HG02763 (cell line): ENCODE results near the gene KRTAP12-1.
"Not testable (repeated sequence)": the region's sequence is repeated elsewhere in the genome, so short reads cannot be mapped to it uniquely, and the experiment has no call there.

Source experiments
- ATAC-seq: cut with Tn5 transposase; IDR thresholded peaks from one replicate; pipeline ENCODE4 v1.9.1; 2021; ENCODE audit warnings: mild to moderate bottlenecking, moderate library complexity; ENCODE audit not compliant: unreplicated experiment

KRTAP12-1 gene

GRCh38 chr21:44647222-44647552 is 34.8 kb downstream of the KRTAP12-1 start:
- no peak for ATAC-seq

- ATAC-seq = not testable (repeated sequence)
Measured at GRCh38 chr21:44646366-44647221, 35.4 kb downstream of the KRTAP12-1 start, which contains the start of gene KRTAP10-11. Gene KRTAP10-11 (plus strand): TSS chr21:44646414. CDS start chr21:44646459, 45 bp downstream.

GRCh38 chr21:44644878-44645277 is 37.1 kb downstream of the KRTAP12-1 start:
- no peak for ATAC-seq

- no peak for ATAC-seq
Measured at GRCh38 chr21:44643741-44644310, 38.1 kb downstream of the KRTAP12-1 start.

- no peak for ATAC-seq
Measured at GRCh38 chr21:44640761-44641160, 41.2 kb downstream of the KRTAP12-1 start.

- ATAC-seq = no peak
Measured at GRCh38 chr21:44639331-44639655, 42.7 kb downstream of the KRTAP12-1 start.

- ATAC-seq = not testable (repeated sequence)
Measured at GRCh38 chr21:44638506-44639330, 43.2 kb downstream of the KRTAP12-1 start.

- ATAC-seq = not testable (repeated sequence)
Measured at GRCh38 chr21:44637851-44638348, 44.1 kb downstream of the KRTAP12-1 start.

- no peak for ATAC-seq
Measured at GRCh38 chr21:44637018-44637850, 44.7 kb downstream of the KRTAP12-1 start, which contains the start of gene KRTAP10-10. Gene KRTAP10-10 (plus strand): TSS chr21:44637356. CDS start chr21:44637418, 62 bp downstream.

GRCh38 chr21:44636209-44637017 is 45.5 kb downstream of the KRTAP12-1 start:
- ATAC-seq = no peak

GRCh38 chr21:44632067-44632466 is 49.9 kb downstream of the KRTAP12-1 start:
- no peak for ATAC-seq
